Caco-2 (cell line): ENCODE results near the gene IRF9. TPM values are rescaled to one million over a fixed set of nuclear protein-coding genes. Genes with fewer than 3 reads are reported as not detected.

Experiments
- BruUV-seq: library from RNA; stranded (reverse); fragments of 400-500 nt; replicated peaks from 2 replicates; lab custom pipeline; 2021; lab: Mats Ljungman, UMichigan
- CTCF ChIA-PET: fragments of 300-600 bp; sonication (Branson Sonifier 250); formaldehyde crosslinking; loops from one replicate; lab custom pipeline; 2022; ENCODE audit warnings: antibody characterized with exemption; lab: Charles Lee
- POLR2A ChIA-PET: fragments of 300-600 bp; sonication (Branson Sonifier 250); formaldehyde crosslinking; loops from one replicate; lab custom pipeline; 2022; ENCODE audit warnings: antibody characterized with exemption; lab: Charles Lee
- DNase-seq, 2 experiments: peaks; one replicate each; pipeline versions ENCODE4 v3.0.0 to v3.0.0-alpha.2; 2020 to 2022
- H3K27me3 ChIP-seq: replicated peaks from 2 replicates; pipeline ENCODE4 v1.6.0; 2011; ENCODE audit warnings: low read length; ENCODE audit not compliant: control insufficient read depth, insufficient read depth
- H3K36me3 ChIP-seq: 2 replicates; pipeline ENCODE4 v1.5.1; 2011; ENCODE audit warnings: low read length; ENCODE audit not compliant: control insufficient read depth, insufficient read depth
- H3K4me1 ChIP-seq: fragments of 250-450 bp; sonication (Bioruptor Pico); 2 replicates; pipeline ENCODE4 v1.5.1; 2020; ENCODE audit warnings: mild to moderate bottlenecking
- H3K4me3 ChIP-seq: 2 replicates; pipeline ENCODE4 v1.5.1; 2011; ENCODE audit warnings: low read depth, mild to moderate bottlenecking, control low read depth, low read length
- H3K9me3 ChIP-seq: fragments of 250-450 bp; sonication (Bioruptor Pico); 2 replicates; pipeline ENCODE4 v1.5.1; 2020; ENCODE audit warnings: mild to moderate bottlenecking, moderate library complexity
- H3K27ac Mint-ChIP-seq: one replicate; pipeline ENCODE4 v1.8.0; 2022; ENCODE audit warnings: mixed read lengths; ENCODE audit not compliant: unreplicated experiment
- H3K27me3 Mint-ChIP-seq: one replicate; pipeline ENCODE4 v1.8.0; 2022; ENCODE audit warnings: mixed read lengths; ENCODE audit not compliant: insufficient read depth, unreplicated experiment
- H3K36me3 Mint-ChIP-seq: one replicate; pipeline ENCODE4 v1.8.0; 2022; ENCODE audit warnings: mild to moderate bottlenecking, mixed read lengths; ENCODE audit not compliant: insufficient read depth, unreplicated experiment
- H3K4me1 Mint-ChIP-seq: one replicate; pipeline ENCODE4 v1.8.0; 2022; ENCODE audit warnings: low read depth, mixed read lengths; ENCODE audit not compliant: unreplicated experiment
- H3K4me3 Mint-ChIP-seq: one replicate; pipeline ENCODE4 v1.8.0; 2022; ENCODE audit warnings: mild to moderate bottlenecking, moderate library complexity, mixed read lengths; ENCODE audit not compliant: unreplicated experiment
- H3K9me3 Mint-ChIP-seq: one replicate; pipeline ENCODE4 v1.8.0; 2022; ENCODE audit warnings: mixed read lengths; ENCODE audit not compliant: unreplicated experiment
- intact Hi-C: fragments of 100-400 bp; cut with micrococcal nuclease; formaldehyde crosslinking; loops from one replicate; pipeline ENCODE4 v1.10.0; 2022; ENCODE audit not compliant: unreplicated experiment
- total RNA-seq: library from RNA; stranded (reverse); gene quantifications from 2 replicates; pipeline ENCODE4 v1.2.3, GENCODE V29; 2022
- TF ChIP-seq, protein P1 (sequence below), 2 experiments: fragments of 200-600 bp in 1 of 2; IDR thresholded peaks; 1 replicate in 1 of 2; 2 replicates in 1 of 2; pipeline versions ENCODE4 v1.5.1 to v1.8.0; 2011 to 2022; ENCODE audit warnings: antibody characterized with exemption in 1 of 2, control low read depth in 1 of 2, inconsistent platforms in 1 of 2, low read depth in 1 of 2, low read length in 1 of 2, mild to moderate bottlenecking in 1 of 2, moderate library complexity in 1 of 2; ENCODE audit not compliant: insufficient read depth in 1 of 2, severe bottlenecking in 1 of 2, unreplicated experiment in 1 of 2

Gene IRF9
- total RNA-seq, 1 experiment from 2014 or later, result 55.4 TPM

DNA sequence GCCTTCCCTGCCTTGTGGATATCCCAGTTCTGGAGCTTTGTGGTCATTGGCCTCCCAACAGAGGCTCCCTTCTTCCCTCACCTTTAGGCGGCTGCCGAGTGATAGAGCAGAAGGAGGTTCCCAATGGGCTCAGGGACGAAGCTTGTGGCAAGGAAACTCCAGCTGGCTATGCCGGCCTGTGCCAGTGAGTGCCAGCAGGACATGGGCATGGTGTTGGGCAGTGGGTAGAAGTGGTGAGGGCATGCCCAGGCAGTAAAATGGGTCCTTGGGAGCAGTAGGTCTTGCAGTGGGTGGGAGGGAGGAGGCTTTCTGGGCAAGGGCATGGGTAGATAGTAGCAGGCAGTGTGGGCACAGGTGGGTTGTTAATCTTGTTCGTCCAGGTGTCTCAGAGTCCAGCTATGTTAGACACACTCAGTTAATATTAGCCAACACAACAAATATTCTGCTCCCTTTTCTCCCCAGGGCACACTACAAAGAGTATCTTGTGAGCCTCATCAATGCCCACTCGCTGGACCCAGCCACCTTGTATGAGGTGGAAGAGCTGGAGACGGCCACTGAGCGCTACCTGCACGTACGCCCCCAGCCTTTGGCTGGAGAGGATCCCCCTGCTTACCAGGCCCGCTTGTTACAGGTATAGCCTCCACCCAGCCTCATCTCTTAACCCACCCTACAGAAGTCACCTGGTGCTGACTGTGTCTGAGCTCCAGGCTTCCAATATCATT lies 1.1 kb upstream of the IRF9 start:
- BruUV-seq, result no TSS peak
- POLR2A ChIA-PET, result interaction anchor here (1.8 to 2.5 kb wide), 2 partner anchors 13 to 24 kb away, joined by 7 to 15 read pairs; partner anchors contain the start of genes PSME1, PSME2 and RNF31
- intact Hi-C loops, result no loop called here
- H3K36me3 Mint-ChIP-seq, result peaks cover 50% of the 10 kb centered on the region
- Histone ChIP-seq H3K4me1 (peaks cover 12% of the 10 kb centered on the region), H3K9me3 (no peaks in the 10 kb centered on the region), H3K27me3 (no peaks in the 10 kb centered on the region), H3K4me3 (no peak overlapping the region), H3K36me3 (peaks cover 2% of the 10 kb centered on the region)
- TF ChIP-seq, protein P1, sequence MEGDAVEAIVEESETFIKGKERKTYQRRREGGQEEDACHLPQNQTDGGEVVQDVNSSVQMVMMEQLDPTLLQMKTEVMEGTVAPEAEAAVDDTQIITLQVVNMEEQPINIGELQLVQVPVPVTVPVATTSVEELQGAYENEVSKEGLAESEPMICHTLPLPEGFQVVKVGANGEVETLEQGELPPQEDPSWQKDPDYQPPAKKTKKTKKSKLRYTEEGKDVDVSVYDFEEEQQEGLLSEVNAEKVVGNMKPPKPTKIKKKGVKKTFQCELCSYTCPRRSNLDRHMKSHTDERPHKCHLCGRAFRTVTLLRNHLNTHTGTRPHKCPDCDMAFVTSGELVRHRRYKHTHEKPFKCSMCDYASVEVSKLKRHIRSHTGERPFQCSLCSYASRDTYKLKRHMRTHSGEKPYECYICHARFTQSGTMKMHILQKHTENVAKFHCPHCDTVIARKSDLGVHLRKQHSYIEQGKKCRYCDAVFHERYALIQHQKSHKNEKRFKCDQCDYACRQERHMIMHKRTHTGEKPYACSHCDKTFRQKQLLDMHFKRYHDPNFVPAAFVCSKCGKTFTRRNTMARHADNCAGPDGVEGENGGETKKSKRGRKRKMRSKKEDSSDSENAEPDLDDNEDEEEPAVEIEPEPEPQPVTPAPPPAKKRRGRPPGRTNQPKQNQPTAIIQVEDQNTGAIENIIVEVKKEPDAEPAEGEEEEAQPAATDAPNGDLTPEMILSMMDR (IDR thresholded peaks at IDR 0.05; ENCODE audit: insufficient read depth in 1 of 2, low read depth in 1 of 2, low read length in 1 of 2, severe bottlenecking in 1 of 2, unreplicated experiment in 1 of 2), result no peak
- no peaks in the 10 kb centered on the region for H3K27me3 Mint-ChIP-seq
- H3K4me1 Mint-ChIP-seq, result peaks cover 6% of the 10 kb centered on the region
- DNase-seq, result no peak
- H3K4me3 Mint-ChIP-seq, result no peak overlapping the region
- H3K27ac Mint-ChIP-seq, result no peak overlapping the region
- no peaks in the 10 kb centered on the region for H3K9me3 Mint-ChIP-seq
- CTCF ChIA-PET, result interaction anchor here (0.7 to 2.3 kb wide), 7 partner anchors 13 to 148 kb away, joined by 3 to 47 read pairs (median 8); partner anchors contain the start of genes CIDEB, PSME1, PSME2 and RNF31

DNA sequence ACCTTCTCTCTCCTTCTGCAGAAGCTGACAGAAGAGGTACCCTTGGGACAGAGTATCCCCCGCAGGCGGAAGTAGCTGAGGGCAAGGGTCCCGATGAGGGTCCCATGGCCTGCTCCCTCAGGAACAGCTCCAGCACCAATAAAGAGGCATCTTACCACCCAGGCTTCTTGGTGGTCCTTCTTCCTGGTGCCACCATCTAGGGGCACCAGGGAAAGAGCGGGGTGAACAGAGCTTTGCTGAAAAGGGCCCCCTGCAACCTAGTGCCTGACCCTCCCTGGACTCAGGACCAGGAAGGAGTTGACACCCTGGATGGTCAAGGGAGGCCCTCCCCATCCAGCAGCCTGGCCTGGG lies 591 bp upstream of the IRF9 start:
- intact Hi-C loops, result no loop called here
- H3K27me3 Mint-ChIP-seq, result no peaks in the 10 kb centered on the region

DNA sequence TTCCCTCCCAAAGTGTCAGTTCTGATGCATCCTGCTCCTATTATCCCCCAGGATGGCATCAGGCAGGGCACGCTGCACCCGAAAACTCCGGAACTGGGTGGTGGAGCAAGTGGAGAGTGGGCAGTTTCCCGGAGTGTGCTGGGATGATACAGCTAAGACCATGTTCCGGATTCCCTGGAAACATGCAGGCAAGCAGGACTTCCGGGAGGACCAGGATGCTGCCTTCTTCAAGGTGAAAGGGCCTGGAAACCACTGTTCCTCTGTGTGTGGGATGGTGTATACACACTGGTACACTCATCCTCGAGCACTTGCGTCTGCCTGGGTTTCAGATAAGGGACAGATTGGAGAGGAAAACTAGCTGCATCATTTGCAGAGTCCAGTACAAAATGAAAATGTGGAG lies 1.0 kb downstream of the IRF9 start:
- no peaks in the 10 kb centered on the region for H3K27me3 ChIP-seq
- ChIA-PET CTCF (interaction anchor here (0.7 to 2.3 kb wide), 3 partner anchors 15 to 58 kb away, joined by 6 to 47 read pairs (median 26); partner anchors contain the start of genes DCAF11, NRL, PSME2 and RNF31), POLR2A (interaction anchor here (0.6 to 2.5 kb wide), 5 partner anchors 15 to 106 kb away, joined by 3 to 16 read pairs (median 7); partner anchors contain the start of genes DCAF11, NRL, PSME1 and PSME2)
- no peak overlapping the region for H3K4me3 ChIP-seq
- H3K9me3 ChIP-seq, result no peaks in the 10 kb centered on the region
- Mint-ChIP-seq H3K27ac (no peak overlapping the region), H3K9me3 (no peaks in the 10 kb centered on the region), H3K4me1 (peaks cover 6% of the 10 kb centered on the region), H3K27me3 (no peaks in the 10 kb centered on the region), H3K36me3 (peaks cover 38% of the 10 kb centered on the region), H3K4me3 (peak overlapping the region; percentile 77)
- DNase-seq, result no peak
- H3K36me3 ChIP-seq, result peaks cover 2% of the 10 kb centered on the region
- H3K4me1 ChIP-seq, result peaks cover 12% of the 10 kb centered on the region
- no TSS peak for BruUV-seq
- TF ChIP-seq, protein P1 (IDR thresholded peaks at IDR 0.05; ENCODE audit: insufficient read depth in 1 of 2, low read depth in 1 of 2, low read length in 1 of 2, severe bottlenecking in 1 of 2, unreplicated experiment in 1 of 2), result no peak
- intact Hi-C loops, result no loop called here

More for the DNA sequence above, 591 bp upstream of the IRF9 start:
- Histone ChIP-seq H3K4me1 (peaks cover 12% of the 10 kb centered on the region), H3K27me3 (no peaks in the 10 kb centered on the region), H3K4me3 (no peak overlapping the region), H3K36me3 (peaks cover 2% of the 10 kb centered on the region), H3K9me3 (no peaks in the 10 kb centered on the region)
- Mint-ChIP-seq H3K27ac (peak overlapping the region; percentile 82), H3K36me3 (peaks cover 51% of the 10 kb centered on the region), H3K9me3 (no peaks in the 10 kb centered on the region), H3K4me3 (no peak overlapping the region), H3K4me1 (peaks cover 6% of the 10 kb centered on the region)
- DNase-seq, result no peak
- BruUV-seq, result no TSS peak
- ChIA-PET POLR2A (interaction anchor here (1.0 to 2.5 kb wide), 5 partner anchors 14 to 67 kb away, joined by 5 to 16 read pairs (median 8); partner anchors contain the start of genes DCAF11, EMC9, NRL and PCK2), CTCF (interaction anchor here (1.0 to 2.3 kb wide), 10 partner anchors 13 to 572 kb away, joined by 3 to 47 read pairs (median 9); partner anchors contain the start of genes CIDEB, DCAF11, EMC9 and NRL)
- TF ChIP-seq, protein P1 (IDR thresholded peaks at IDR 0.05; ENCODE audit: insufficient read depth in 1 of 2, low read depth in 1 of 2, low read length in 1 of 2, severe bottlenecking in 1 of 2, unreplicated experiment in 1 of 2), result no peak
